RWPE1 (cell line): ENCODE results near the gene CES1.
"Not testable (repeated sequence)": the region's sequence is repeated elsewhere in the genome, so short reads cannot be mapped to it uniquely, and the experiment has no call there.

Experiments used
- CTCF ChIA-PET: fragments of 350-600 bp; sonication (Branson Sonifier 250); formaldehyde crosslinking; extraction: SDS; loops from one replicate; lab custom pipeline; 2021; lab: Yijun Ruan, JAX
- POLR2A ChIA-PET: fragments of 400-600 bp; formaldehyde crosslinking; extraction: SDS; loops from one replicate; lab custom pipeline; 2020; ENCODE audit warnings: antibody characterized with exemption; ENCODE audit not compliant: low non-redundant PET; lab: Yijun Ruan, JAX
- DNase-seq: peaks from one replicate; pipeline ENCODE4 v3.0.0; 2012; ENCODE audit warnings: low spot score
- H3K27ac ChIP-seq: fragments of 450-650 bp; 2 replicates; pipeline ENCODE4 v1.5.1; 2017
- TF ChIP-seq, protein P1 (sequence below): fragments of 450-650 bp; conservative IDR thresholded peaks from 2 replicates; pipeline ENCODE4 v1.5.1; 2017; ENCODE audit warnings: low read depth, mild to moderate bottlenecking

The CES1 gene

GRCh38 chr16:55822280-55822810 is 10.6 kb downstream of the CES1 start:
- POLR2A ChIA-PET, result no interaction called here
- CTCF ChIA-PET, result no interaction called here
- TF ChIP-seq, protein P1, sequence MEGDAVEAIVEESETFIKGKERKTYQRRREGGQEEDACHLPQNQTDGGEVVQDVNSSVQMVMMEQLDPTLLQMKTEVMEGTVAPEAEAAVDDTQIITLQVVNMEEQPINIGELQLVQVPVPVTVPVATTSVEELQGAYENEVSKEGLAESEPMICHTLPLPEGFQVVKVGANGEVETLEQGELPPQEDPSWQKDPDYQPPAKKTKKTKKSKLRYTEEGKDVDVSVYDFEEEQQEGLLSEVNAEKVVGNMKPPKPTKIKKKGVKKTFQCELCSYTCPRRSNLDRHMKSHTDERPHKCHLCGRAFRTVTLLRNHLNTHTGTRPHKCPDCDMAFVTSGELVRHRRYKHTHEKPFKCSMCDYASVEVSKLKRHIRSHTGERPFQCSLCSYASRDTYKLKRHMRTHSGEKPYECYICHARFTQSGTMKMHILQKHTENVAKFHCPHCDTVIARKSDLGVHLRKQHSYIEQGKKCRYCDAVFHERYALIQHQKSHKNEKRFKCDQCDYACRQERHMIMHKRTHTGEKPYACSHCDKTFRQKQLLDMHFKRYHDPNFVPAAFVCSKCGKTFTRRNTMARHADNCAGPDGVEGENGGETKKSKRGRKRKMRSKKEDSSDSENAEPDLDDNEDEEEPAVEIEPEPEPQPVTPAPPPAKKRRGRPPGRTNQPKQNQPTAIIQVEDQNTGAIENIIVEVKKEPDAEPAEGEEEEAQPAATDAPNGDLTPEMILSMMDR, result no peak
- DNase-seq, result no peak
- H3K27ac ChIP-seq, result no peak overlapping the region

- DNase-seq, result no peak
- TF ChIP-seq, protein P1, result no peak
- ChIA-PET POLR2A (no interaction called here), CTCF (interaction anchor here (0.7 kb wide), 1 partner anchor 237 kb away, joined by 3 read pairs; no protein-coding TSS in a partner anchor)
- no peak overlapping the region for H3K27ac ChIP-seq
Measured at GRCh38 chr16:55821210-55821609, 11.7 kb downstream of the CES1 start.

GRCh38 chr16:55820615-55821014 is 12.3 kb downstream of the CES1 start:
- POLR2A ChIA-PET, result no interaction called here
- no peak overlapping the region for H3K27ac ChIP-seq
- CTCF ChIA-PET, result interaction anchor here (0.7 kb wide), 1 partner anchor 237 kb away, joined by 3 read pairs; no protein-coding TSS in a partner anchor
- no peak for DNase-seq
- TF ChIP-seq, protein P1, result no peak

- POLR2A ChIA-PET, result no interaction called here
- H3K27ac ChIP-seq, result no peak overlapping the region
- DNase-seq, result no peak
- TF ChIP-seq, protein P1, result no peak
- CTCF ChIA-PET, result interaction anchor here (0.7 kb wide), 1 partner anchor 410 kb away, joined by 3 read pairs; no protein-coding TSS in a partner anchor
Measured at GRCh38 chr16:55817236-55817912, 15.5 kb downstream of the CES1 start.

DNA sequence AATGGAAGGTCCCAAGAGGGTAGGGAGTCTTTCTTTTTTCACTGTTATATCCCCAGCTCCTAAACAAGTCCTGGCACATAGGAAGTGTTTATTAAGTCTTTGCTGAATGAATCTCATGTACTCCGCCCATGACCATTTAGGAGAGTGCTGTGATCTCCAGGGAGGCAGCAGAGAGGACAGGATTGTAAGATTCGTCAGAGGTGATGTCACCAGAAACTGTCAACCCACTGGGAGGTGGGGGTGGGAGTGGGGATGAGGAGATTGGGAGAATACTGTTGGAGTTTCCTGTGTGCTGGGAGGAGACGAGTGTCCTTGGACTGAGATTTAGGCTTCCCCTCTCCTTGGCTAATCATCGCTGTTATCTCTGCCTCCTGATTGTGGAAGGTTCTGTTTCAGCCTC is 16.7 kb downstream of the CES1 start:
- DNase-seq, CTCF ChIA-PET, POLR2A ChIA-PET, H3K27ac ChIP-seq: not testable (repeated sequence)

GRCh38 chr16:55815320-55815719 is 17.6 kb downstream of the CES1 start:
- TF ChIP-seq, protein P1, result no peak
- DNase-seq, result no peak
- H3K27ac ChIP-seq, result no peak overlapping the region
- POLR2A ChIA-PET, result no interaction called here
- CTCF ChIA-PET, result no interaction called here

GRCh38 chr16:55814174-55814573 is 18.7 kb downstream of the CES1 start:
- DNase-seq, CTCF ChIA-PET, H3K27ac ChIP-seq, POLR2A ChIA-PET: not testable (repeated sequence)

GRCh38 chr16:55813730-55814129 is 19.2 kb downstream of the CES1 start:
- DNase-seq, H3K27ac ChIP-seq, POLR2A ChIA-PET, CTCF ChIA-PET: not testable (repeated sequence)
